ENCODE results near the gene WASHC2A.
"Not testable (repeated sequence)": the region's sequence is repeated elsewhere in the genome, so short reads cannot be mapped to it uniquely, and the experiment has no call there.

- not testable (repeated sequence) for TF ChIP-seq SUZ12 (IDR thresholded peaks at IDR 0.05); ELF4 (IDR thresholded peaks at IDR 0.05); BHLHE40 (IDR thresholded peaks at IDR 0.05; ENCODE audit: borderline replicate concordance); FOXA1 (IDR thresholded peaks at IDR 0.05); SP1 (IDR thresholded peaks at IDR 0.05); LEF1 (IDR thresholded peaks at IDR 0.05; ENCODE audit: borderline replicate concordance); FOXK2 (IDR thresholded peaks at IDR 0.05); PKNOX1 (IDR thresholded peaks at IDR 0.05); ARNT (IDR thresholded peaks at IDR 0.05); FOXM1 (IDR thresholded peaks at IDR 0.05; ENCODE audit: borderline replicate concordance)
These were observed 29.0 kb downstream of the WASHC2A start for GRCh38 chr10:50096722-50097121.
